Epithelial cell of esophagus (primary cell): ENCODE measurements around the gene PTPRN2.

ENCODE experiments used
- DNase-seq: peaks from one replicate; pipeline ENCODE4 v3.0.0; 2010; ENCODE audit warnings: low read depth
- H3K4me3 ChIP-seq: 2 replicates; pipeline ENCODE4 v1.5.1; 2011; ENCODE audit warnings: mild to moderate bottlenecking, low read length, control low read depth
- TF ChIP-seq, protein P1 (sequence below): IDR thresholded peaks from 2 replicates; pipeline ENCODE4 v1.5.1; 2011; ENCODE audit warnings: low read depth, mild to moderate bottlenecking, low read length, control low read depth, inconsistent platforms; ENCODE audit not compliant: insufficient read depth; ENCODE audit errors: missing control alignments

PTPRN2 gene

DNA sequence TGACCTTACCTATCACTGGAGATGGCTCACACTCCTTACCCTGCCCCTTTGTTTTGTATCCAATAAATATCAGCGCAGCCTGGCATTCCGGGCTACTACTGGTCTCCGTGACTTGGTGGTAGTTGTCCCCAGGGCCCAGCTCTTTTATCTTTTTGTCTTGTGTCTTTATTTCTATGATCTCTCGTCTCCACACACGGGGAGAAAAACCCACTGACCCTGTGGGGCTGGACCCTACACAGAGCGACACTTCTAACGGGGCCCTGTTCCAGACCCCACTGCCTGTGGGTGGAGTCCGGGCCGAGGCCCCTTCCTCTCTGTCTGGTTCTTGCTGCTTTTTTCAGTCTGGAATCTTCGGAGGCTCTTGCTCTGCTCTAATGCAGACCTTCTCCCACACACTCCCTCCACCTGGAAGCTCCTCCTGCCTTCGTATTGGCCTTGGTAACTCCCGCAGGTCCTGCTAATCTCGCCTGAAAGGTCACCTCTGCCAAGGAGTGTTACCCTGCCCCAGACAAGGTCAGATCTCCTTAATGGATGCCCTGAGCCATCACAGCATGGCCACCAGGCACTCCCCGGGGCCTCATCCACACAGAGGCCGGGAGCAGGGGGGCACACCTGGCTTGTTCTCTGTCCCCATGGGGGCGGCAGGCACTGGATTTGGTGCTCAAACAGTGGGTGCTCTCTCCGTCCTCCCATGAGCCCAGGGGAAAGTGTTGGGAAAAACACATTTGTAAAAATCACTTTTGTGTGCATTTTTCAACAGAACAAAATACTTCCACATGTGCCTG lies 531.7 kb downstream of the PTPRN2 start:
- no peak for DNase-seq
- TF ChIP-seq, protein P1, sequence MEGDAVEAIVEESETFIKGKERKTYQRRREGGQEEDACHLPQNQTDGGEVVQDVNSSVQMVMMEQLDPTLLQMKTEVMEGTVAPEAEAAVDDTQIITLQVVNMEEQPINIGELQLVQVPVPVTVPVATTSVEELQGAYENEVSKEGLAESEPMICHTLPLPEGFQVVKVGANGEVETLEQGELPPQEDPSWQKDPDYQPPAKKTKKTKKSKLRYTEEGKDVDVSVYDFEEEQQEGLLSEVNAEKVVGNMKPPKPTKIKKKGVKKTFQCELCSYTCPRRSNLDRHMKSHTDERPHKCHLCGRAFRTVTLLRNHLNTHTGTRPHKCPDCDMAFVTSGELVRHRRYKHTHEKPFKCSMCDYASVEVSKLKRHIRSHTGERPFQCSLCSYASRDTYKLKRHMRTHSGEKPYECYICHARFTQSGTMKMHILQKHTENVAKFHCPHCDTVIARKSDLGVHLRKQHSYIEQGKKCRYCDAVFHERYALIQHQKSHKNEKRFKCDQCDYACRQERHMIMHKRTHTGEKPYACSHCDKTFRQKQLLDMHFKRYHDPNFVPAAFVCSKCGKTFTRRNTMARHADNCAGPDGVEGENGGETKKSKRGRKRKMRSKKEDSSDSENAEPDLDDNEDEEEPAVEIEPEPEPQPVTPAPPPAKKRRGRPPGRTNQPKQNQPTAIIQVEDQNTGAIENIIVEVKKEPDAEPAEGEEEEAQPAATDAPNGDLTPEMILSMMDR: no peak
- H3K4me3 ChIP-seq: no peak overlapping the region

DNA sequence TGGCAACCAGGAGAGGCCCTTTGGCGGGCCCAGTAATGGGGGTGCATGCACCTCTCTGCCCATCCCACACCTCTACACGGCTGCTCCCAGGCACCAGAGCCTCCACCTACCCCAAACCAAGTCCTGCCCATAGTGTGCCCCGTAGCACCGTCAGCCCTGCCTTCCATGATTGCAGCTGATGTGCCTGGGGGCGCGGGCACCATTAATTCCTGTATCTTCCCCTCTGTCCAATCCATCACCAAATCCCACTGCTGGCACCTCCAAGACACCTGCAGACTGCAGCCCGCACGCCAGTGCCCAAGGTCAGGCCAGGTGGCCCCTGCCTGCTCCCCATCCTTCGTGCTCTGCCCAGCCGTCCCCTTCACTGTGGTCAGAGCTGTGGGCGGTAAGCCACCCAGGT lies 533.0 kb downstream of the PTPRN2 start:
- TF ChIP-seq, protein P1: no peak
- H3K4me3 ChIP-seq: no peak overlapping the region
- DNase-seq: no peak

DNA sequence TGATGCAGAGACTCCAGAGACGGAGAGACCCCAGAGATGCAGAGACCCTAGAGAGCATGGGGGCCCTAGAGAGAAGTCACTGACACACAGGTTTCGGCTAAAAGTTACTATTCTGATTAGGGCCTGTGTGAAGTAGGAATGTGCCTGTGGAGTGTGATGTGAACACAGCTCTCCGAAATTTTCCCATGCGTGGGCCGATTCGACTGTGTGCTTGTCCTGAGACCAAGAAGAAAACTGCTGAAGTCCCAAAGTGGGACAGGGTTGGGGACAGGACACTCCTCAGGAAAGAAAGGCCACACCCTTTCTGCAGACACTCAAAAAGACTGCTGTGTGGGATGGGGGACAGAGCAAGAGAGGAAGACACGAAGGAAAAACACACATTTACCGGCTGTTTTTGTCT lies 533.5 kb downstream of the PTPRN2 start:
- no peak for DNase-seq
- H3K4me3 ChIP-seq: no peak overlapping the region
- TF ChIP-seq, protein P1: no peak

DNA sequence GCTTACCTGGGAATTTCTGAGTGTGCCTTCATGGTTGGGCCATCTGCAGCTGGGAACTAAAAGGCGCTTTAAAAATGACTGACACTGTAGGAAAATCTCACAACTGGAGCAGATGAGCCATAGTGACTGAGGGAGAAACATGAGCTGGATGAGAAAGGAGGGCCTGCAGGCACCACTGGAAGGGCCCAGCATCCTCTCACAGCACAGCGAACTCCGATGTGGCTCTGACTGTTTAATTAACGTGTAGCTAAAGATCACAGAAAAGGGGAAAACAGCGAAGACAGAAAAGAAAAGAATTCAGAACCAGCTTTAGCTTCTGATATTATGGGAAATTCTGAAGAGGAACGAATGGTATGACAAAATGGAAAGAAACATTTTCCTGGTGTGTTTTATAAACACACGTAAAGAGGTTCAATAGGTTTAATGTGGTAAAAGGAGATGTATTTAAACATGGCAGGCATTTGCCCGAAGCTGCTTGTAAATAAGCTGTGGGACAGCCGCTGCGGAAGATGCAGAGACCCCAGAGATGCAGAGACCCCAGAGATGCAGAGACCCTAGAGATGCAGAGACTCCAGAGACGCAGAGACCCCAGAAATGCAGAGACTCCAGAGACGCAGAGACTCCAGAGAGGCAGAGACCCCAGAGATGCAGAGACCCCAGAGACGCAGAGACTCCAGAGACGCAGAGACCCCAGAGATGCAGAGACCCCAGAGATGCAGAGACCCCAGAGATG lies 534.3 kb downstream of the PTPRN2 start:
- TF ChIP-seq, protein P1: no peak
- no peak for DNase-seq
- no peak overlapping the region for H3K4me3 ChIP-seq

DNA sequence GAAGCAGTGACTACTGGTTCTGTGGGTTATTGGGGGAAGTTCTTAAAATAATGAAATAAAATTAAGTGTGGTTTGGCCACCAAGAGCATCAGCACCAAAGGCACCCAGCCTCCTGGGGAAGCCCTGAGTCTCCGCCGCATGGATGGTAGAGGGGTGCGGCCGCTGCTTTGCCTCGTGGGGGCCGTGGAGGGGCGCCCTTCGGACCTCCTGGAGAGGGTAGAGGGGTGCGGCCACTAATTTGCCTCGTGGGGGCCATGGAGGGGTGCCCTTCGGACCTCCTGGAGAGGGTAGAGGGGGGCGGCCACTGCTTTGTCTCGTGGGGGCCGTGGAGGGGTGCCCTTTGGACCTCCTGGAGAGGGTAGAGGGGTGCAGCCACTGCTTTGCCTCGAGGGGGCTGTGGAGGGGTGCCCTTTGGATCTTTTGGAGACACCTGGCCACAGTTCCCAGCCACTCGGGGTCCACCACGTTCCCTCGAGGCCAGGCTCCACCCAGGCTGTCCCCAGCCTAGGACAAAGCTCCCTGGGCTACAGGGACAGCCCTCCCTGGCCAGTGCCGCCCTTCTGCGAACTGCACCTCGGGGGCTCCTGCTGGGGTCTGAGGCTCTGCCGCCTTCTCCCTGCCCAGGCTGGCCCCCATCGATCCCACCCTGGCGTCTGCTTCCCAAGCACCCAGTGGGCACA lies 535.1 kb downstream of the PTPRN2 start:
- no peak for DNase-seq
- TF ChIP-seq, protein P1: no peak
- H3K4me3 ChIP-seq: no peak overlapping the region

DNA sequence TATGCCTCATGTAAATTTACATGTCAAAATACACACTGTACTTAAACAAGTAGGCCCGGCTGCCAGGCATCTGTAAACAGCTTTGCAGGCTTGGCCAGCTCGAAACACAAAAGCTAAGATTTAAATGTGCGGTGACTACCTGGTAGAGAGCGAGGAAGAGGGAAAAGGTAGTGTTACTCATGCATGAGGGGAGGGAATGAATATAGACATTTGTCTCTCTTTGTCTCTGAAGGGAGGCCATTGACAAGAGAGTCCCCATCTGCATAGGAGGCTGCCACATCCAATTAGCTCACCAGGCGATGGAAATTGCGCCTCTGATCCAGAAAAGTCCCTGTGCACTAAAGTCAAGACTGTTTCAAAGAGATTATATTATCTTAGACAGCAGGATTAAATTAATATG lies 535.8 kb downstream of the PTPRN2 start:
- DNase-seq: no peak
- no peak overlapping the region for H3K4me3 ChIP-seq
- TF ChIP-seq, protein P1: no peak
